NCI-H2196 (cell line): ENCODE measurements around the gene TSPEAR.
"Not testable (repeated sequence)": the region's sequence is repeated elsewhere in the genome, so short reads cannot be mapped to it uniquely, and the experiment has no call there.

ENCODE experiments used
- DNase-seq: peaks from one replicate; lab custom pipeline; 2025; ENCODE audit not compliant: unreplicated experiment; lab: John Stamatoyannopoulos, UW

The TSPEAR gene

GRCh38 chr21:44612669-44613229, 98.6 kb downstream of the TSPEAR start:
- no peak for DNase-seq

- DNase-seq = no peak
Measured at GRCh38 chr21:44612029-44612486, 99.3 kb downstream of the TSPEAR start, which contains the start of gene KRTAP10-8. Gene KRTAP10-8 (plus strand): TSS chr21:44612079. CDS start chr21:44612101, 22 bp downstream.

GRCh38 chr21:44611551-44611950, 99.8 kb downstream of the TSPEAR start:
- no peak for DNase-seq

- DNase-seq = not testable (repeated sequence)
Measured at GRCh38 chr21:44610157-44610843, 101.1 kb downstream of the TSPEAR start.

GRCh38 chr21:44609193-44609592, 102.2 kb downstream of the TSPEAR start:
- no peak for DNase-seq

GRCh38 chr21:44606495-44606894, 104.9 kb downstream of the TSPEAR start:
- no peak for DNase-seq

- no peak for DNase-seq
Measured at GRCh38 chr21:44603911-44604310, 107.5 kb downstream of the TSPEAR start.

GRCh38 chr21:44603109-44603875, 108.1 kb downstream of the TSPEAR start:
- DNase-seq = no peak

GRCh38 chr21:44602463-44602850, 108.9 kb downstream of the TSPEAR start:
- DNase-seq = no peak

- no peak for DNase-seq
Measured at GRCh38 chr21:44601596-44602462, 109.5 kb downstream of the TSPEAR start.

GRCh38 chr21:44601091-44601490, 110.3 kb downstream of the TSPEAR start:
- not testable (repeated sequence) for DNase-seq

GRCh38 chr21:44600118-44600978, 111.0 kb downstream of the TSPEAR start, which contains the start of gene KRTAP10-7:
Gene KRTAP10-7 (plus strand): TSS chr21:44600597. CDS start chr21:44600622, 25 bp downstream.
- DNase-seq = not testable (repeated sequence)

- DNase-seq = no peak
Measured at GRCh38 chr21:44599264-44600029, 111.9 kb downstream of the TSPEAR start.

GRCh38 chr21:44598061-44598460, 113.3 kb downstream of the TSPEAR start:
- DNase-seq = no peak

- DNase-seq = no peak
Measured at GRCh38 chr21:44596068-44596725, 115.2 kb downstream of the TSPEAR start.

GRCh38 chr21:44595524-44595923, 115.8 kb downstream of the TSPEAR start:
- DNase-seq = no peak

GRCh38 chr21:44594406-44594916, 116.9 kb downstream of the TSPEAR start:
- no peak for DNase-seq
